GM19043 (cell line): ENCODE measurements around the gene ZNF552.
"Not testable (repeated sequence)": the region's sequence is repeated elsewhere in the genome, so short reads cannot be mapped to it uniquely, and the experiment has no call there.

Experiments
- ATAC-seq: cut with Tn5 transposase; IDR thresholded peaks from one replicate; pipeline ENCODE4 v1.9.1; 2021; ENCODE audit warnings: low read depth; ENCODE audit not compliant: unreplicated experiment

The ZNF552 gene

GRCh38 chr19:57814505-57815246 is at the start of gene ZNF552:
Gene ZNF552 (minus strand): TSS chr19:57814913. CDS start chr19:57814743, 170 bp downstream.
- peak; percentile 65 for ATAC-seq

GRCh38 chr19:57862351-57862750 is 47.6 kb upstream of the ZNF552 start:
- not testable (repeated sequence) for ATAC-seq

- ATAC-seq = not testable (repeated sequence)
Measured at GRCh38 chr19:57854117-57854516, 39.4 kb upstream of the ZNF552 start.

- not testable (repeated sequence) for ATAC-seq
Measured at GRCh38 chr19:57851812-57852603, 37.3 kb upstream of the ZNF552 start.

GRCh38 chr19:57850553-57851017 is 35.9 kb upstream of the ZNF552 start:
- ATAC-seq = no peak

- ATAC-seq = peak; percentile 95
Measured at GRCh38 chr19:57849666-57850473, 35.2 kb upstream of the ZNF552 start, which contains the start of gene ZNF587. Gene ZNF587 (plus strand): TSS chr19:57849859. CDS start chr19:57850039, 180 bp downstream.

GRCh38 chr19:57849162-57849665 is 34.5 kb upstream of the ZNF552 start:
- peak; percentile 10 for ATAC-seq

- not testable (repeated sequence) for ATAC-seq
Measured at GRCh38 chr19:57847164-57847563, 32.5 kb upstream of the ZNF552 start.

- no peak for ATAC-seq
Measured at GRCh38 chr19:57841122-57841763, 26.5 kb upstream of the ZNF552 start.

GRCh38 chr19:57838622-57839191 is 24.0 kb upstream of the ZNF552 start:
- not testable (repeated sequence) for ATAC-seq

GRCh38 chr19:57836991-57837390 is 22.3 kb upstream of the ZNF552 start:
- not testable (repeated sequence) for ATAC-seq

- ATAC-seq = no peak
Measured at GRCh38 chr19:57830071-57830602, 15.4 kb upstream of the ZNF552 start, which contains the start of gene ZNF587B. Gene ZNF587B (plus strand): TSS chr19:57830299. CDS start chr19:57830529, 230 bp downstream.

- ATAC-seq = no peak
Measured at GRCh38 chr19:57829316-57829715, 14.6 kb upstream of the ZNF552 start.

GRCh38 chr19:57825511-57825910 is 10.8 kb upstream of the ZNF552 start:
- no peak for ATAC-seq

- ATAC-seq = not testable (repeated sequence)
Measured at GRCh38 chr19:57823608-57824007, 8.9 kb upstream of the ZNF552 start.

GRCh38 chr19:57823155-57823554 is 8.4 kb upstream of the ZNF552 start:
- not testable (repeated sequence) for ATAC-seq

- not testable (repeated sequence) for ATAC-seq
Measured at GRCh38 chr19:57821501-57821900, 6.8 kb upstream of the ZNF552 start.

GRCh38 chr19:57821095-57821494 is 6.4 kb upstream of the ZNF552 start:
- ATAC-seq = not testable (repeated sequence)

- no peak for ATAC-seq
Measured at GRCh38 chr19:57820599-57820998, 5.9 kb upstream of the ZNF552 start.
